Subcutaneous adipose tissue (tissue), 4 donors: ENCODE measurements around the gene DMD. TPM values are rescaled to one million over a fixed set of nuclear protein-coding genes. Genes with fewer than 3 reads are reported as not detected.

ENCODE experiments used
- total RNA-seq, 4 donors: library from RNA; depleted of rRNA; stranded (reverse); fragments of >200 nt; gene quantifications; one replicate each; pipeline ENCODE4 v1.1.0, GENCODE V29; 2016
- TF ChIP-seq, protein P1 (sequence below): fragments of 450-650 bp; IDR thresholded peaks from one replicate; pipeline ENCODE4 v1.5.1; 2016; ENCODE audit warnings: low read depth, mild to moderate bottlenecking, control low read depth, antibody characterized with exemption, moderate library complexity

The DMD gene
- total RNA-seq, 4 donors from 2014 or later: 35.7 to 87.2 (median 72.1) TPM

DNA sequence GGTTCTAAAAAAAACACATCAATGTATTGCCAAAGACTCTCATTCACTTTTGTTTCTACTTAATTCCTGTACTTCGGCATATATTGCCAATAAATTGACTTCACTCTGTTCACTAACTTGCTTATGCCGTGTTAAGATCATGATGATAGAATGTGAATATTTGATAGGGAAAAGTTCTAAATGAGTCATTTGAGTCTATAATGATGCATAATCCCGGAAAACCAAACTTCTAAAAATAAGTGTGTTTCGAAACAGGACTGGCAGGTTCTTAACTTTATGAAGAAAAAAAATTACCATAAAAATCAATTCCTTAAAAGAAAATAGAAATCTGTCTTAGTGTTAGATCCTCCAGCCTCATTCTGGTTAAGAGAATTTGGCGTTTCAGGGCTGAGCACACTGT, 1752.0 kb downstream of the DMD start:
- TF ChIP-seq, protein P1, sequence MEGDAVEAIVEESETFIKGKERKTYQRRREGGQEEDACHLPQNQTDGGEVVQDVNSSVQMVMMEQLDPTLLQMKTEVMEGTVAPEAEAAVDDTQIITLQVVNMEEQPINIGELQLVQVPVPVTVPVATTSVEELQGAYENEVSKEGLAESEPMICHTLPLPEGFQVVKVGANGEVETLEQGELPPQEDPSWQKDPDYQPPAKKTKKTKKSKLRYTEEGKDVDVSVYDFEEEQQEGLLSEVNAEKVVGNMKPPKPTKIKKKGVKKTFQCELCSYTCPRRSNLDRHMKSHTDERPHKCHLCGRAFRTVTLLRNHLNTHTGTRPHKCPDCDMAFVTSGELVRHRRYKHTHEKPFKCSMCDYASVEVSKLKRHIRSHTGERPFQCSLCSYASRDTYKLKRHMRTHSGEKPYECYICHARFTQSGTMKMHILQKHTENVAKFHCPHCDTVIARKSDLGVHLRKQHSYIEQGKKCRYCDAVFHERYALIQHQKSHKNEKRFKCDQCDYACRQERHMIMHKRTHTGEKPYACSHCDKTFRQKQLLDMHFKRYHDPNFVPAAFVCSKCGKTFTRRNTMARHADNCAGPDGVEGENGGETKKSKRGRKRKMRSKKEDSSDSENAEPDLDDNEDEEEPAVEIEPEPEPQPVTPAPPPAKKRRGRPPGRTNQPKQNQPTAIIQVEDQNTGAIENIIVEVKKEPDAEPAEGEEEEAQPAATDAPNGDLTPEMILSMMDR: no peak

DNA sequence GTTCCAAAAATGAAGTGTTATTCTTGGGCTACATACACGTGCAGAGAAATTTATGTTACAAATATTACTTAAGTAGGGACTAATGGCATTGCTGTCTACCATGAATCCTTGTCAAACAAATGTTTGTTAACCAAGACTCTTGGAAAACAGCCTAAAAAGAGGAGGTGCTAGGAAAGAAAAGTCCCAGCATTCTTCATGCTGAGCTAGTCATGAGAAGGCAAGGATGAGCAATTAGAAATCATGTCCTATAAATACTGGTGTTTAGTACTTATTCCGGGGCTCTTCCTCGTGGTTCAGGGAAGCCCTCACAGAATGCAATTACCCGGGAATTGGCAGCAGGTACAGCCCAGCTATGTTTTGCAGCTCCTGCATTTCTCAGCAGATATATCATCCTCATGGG, 1761.4 kb downstream of the DMD start:
- TF ChIP-seq, protein P1: no peak

DNA sequence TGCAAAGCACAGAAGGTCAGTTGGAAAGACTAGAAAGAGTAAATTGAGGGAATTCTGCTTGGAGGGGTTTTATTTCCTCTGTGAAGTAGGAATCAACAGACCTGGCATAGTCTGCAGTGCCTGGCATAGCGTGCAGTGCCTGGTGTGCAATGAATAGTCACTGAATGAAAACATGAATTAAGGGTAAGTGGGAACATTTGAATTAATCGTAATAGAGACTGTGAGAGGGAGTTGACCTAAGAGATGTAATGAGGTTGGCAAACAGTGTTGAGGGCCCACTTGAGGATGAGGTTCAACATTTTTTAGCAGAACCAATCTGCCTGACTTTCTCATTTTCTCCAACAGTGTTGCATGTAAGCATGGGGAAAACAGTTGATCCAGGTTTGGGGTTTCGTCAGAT, 1762.3 kb downstream of the DMD start:
- TF ChIP-seq, protein P1: no peak

DNA sequence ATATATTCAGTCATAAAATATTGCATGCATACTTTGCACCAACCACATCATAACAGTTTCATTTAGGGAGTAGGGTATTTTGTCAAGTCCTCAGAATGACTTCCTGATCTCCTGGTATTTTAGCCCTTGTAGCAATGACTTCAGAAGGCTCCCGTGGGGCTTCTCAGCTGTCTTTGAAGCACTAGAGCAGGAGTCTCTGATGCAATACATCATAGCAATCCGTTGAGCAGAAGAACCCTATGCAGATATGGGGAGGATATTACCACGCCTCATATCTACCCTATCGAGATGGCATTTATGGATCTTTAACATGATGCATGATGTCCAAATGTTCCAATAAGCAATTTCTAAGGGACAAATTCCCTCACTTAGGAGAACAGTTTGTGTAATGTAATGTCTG, 1765.8 kb downstream of the DMD start:
- TF ChIP-seq, protein P1: no peak

DNA sequence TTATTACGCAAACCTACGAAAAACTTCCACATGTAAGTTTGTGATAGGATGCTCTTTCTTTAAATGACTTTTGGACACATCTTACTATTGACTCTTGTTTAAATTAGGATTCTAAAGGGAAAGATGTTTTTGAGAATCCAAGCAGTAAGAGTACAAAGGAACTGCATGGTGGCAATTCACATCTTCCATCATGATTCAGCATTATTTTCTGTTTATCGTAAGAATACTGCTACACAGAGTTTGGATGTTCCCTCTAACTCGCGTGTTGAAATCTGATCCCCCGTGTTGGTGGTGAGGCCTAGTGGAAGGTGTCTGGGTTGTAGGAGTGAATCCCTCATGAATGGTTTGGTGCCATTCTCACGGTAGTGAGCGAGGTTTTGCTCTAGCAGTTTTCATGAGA, 1767.7 kb downstream of the DMD start:
- TF ChIP-seq, protein P1: no peak

DNA sequence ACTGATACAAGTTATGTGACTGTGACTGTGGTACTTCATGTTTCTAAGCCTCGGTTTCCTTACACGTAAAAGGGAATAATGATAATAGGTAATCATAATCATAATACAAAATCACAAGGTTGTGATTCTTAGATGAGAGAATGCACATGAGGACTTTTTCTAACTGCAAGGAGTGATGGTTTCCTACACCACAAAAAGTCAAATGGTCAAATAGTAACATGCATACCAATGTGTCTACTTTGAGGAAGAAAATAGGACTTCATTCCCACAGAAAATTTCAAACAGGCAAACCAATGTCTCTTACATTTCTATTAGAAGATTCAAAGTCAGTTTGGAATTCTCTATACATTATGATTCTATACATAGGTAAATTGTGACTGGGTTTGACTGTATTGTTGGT, 1770.8 kb downstream of the DMD start:
- TF ChIP-seq, protein P1: no peak

DNA sequence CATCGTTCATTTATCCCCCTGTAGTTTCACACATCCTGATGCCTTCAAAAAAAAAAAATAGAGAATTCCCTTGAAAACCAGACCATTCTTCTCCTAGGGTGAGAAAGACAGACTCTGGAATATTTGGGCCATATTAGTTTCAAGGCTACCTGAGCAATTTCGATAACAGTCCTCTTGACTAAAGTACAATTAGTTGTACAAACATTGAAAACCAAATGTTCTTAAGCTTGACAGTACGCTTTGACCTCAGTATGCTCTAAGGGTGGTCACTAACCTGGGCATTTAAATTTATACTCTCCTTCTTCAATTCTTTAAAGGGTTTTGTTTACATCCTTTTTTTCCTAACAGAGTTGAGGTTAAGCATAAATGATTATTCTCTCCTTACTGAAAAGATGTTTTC, 1774.9 kb downstream of the DMD start:
- TF ChIP-seq, protein P1: no peak
